ENCODE data around the gene KCNIP1.

DNA sequence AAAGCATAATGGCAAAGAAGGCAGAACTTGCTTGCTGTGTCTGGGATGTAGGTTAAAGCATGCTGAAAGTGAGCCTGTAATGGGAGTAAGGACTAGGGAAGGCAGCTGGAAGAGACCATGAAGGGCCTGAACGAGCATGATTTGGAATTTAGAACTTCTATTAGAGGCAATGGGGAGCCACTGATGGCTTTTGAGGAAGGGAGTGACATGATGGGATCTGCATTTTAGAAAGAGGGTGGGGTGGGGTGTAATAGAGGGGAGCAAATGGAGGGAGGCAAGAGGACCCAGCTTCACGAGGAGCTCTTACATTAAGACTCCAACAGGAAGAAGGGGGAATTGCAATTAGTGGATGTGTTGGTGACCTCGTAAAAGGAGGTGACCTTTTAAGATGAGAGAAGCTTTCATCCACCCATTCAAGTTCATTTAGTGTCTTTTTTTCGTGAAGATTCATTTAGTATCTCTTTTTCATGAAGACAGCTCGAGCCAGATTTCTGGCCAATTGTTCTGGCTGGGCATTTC is 266.1 kb downstream of the KCNIP1 start:
- TF ChIP-seq, protein P1, sequence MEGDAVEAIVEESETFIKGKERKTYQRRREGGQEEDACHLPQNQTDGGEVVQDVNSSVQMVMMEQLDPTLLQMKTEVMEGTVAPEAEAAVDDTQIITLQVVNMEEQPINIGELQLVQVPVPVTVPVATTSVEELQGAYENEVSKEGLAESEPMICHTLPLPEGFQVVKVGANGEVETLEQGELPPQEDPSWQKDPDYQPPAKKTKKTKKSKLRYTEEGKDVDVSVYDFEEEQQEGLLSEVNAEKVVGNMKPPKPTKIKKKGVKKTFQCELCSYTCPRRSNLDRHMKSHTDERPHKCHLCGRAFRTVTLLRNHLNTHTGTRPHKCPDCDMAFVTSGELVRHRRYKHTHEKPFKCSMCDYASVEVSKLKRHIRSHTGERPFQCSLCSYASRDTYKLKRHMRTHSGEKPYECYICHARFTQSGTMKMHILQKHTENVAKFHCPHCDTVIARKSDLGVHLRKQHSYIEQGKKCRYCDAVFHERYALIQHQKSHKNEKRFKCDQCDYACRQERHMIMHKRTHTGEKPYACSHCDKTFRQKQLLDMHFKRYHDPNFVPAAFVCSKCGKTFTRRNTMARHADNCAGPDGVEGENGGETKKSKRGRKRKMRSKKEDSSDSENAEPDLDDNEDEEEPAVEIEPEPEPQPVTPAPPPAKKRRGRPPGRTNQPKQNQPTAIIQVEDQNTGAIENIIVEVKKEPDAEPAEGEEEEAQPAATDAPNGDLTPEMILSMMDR (IDR thresholded peaks at IDR 0.05; ENCODE audit: control extremely low read depth in 1 of 3, insufficient read depth in 1 of 3, low read depth in 1 of 3, low read length in 3 of 3), result peak in 2 of 3 experiments; percentile 4 to 37; a peak in 1 of 4 replicates
- no peak for TF ChIP-seq CHD1 (IDR thresholded peaks at IDR 0.05; ENCODE audit: low read depth, low read length)
- no peak for TF ChIP-seq RFX5 (IDR thresholded peaks at IDR 0.05; ENCODE audit: borderline replicate concordance, low read depth, low read length)
- TF ChIP-seq EP300 (IDR thresholded peaks at IDR 0.05; ENCODE audit: borderline replicate concordance in 1 of 2, low read depth in 2 of 2, low read length in 2 of 2), result no peak
- TF ChIP-seq, protein P2, sequence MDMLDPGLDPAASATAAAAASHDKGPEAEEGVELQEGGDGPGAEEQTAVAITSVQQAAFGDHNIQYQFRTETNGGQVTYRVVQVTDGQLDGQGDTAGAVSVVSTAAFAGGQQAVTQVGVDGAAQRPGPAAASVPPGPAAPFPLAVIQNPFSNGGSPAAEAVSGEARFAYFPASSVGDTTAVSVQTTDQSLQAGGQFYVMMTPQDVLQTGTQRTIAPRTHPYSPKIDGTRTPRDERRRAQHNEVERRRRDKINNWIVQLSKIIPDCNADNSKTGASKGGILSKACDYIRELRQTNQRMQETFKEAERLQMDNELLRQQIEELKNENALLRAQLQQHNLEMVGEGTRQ (IDR thresholded peaks at IDR 0.05; ENCODE audit: low read length), result no peak
- TF ChIP-seq EZH2 (IDR thresholded peaks at IDR 0.05; ENCODE audit: low read depth, low read length, severe bottlenecking), result no peak
- TF ChIP-seq POLR2AphosphoS5 (IDR thresholded peaks at IDR 0.05; ENCODE audit: low read depth, low read length), result no peak
- no peak for TF ChIP-seq GTF2F1 (IDR thresholded peaks at IDR 0.05; ENCODE audit: borderline replicate concordance, low read depth, low read length)
- TF ChIP-seq RAD21 (IDR thresholded peaks at IDR 0.05 in 1 of 2, conservative IDR thresholded peaks at IDR 0.05 in 1 of 2; ENCODE audit: low read depth in 2 of 2, low read length in 2 of 2), result no peak
- no peak for TF ChIP-seq MAFK (IDR thresholded peaks at IDR 0.05; ENCODE audit: low read depth, low read length)
- TF ChIP-seq CREB1 (IDR thresholded peaks at IDR 0.05), result no peak
- TF ChIP-seq SP1 (IDR thresholded peaks at IDR 0.05; ENCODE audit: low read depth, low read length), result no peak
- TF ChIP-seq GABPA (IDR thresholded peaks at IDR 0.05; ENCODE audit: borderline replicate concordance, insufficient read depth, low read length), result no peak

Data from H1 (cell line).